AG04449 (cell line): ENCODE results near the gene PLXDC2.

Experiments used
- CTCF ChIA-PET: fragments of 350-600 bp; formaldehyde crosslinking; extraction: SDS; loops from one replicate; lab custom pipeline; 2021; ENCODE audit warnings: antibody characterized with exemption; lab: Yijun Ruan, JAX
- POLR2A ChIA-PET: fragments of 400-600, 350-600 bp; formaldehyde crosslinking; extraction: SDS; loops from one replicate; lab custom pipeline; 2020; ENCODE audit warnings: antibody characterized with exemption, inconsistent platforms; lab: Yijun Ruan, JAX
- DNase-seq: peaks from one replicate; pipeline ENCODE4 v3.0.0-alpha.2; 2010; ENCODE audit warnings: low read depth, low spot score
- H3K4me3 ChIP-seq: 2 replicates; pipeline ENCODE4 v1.5.1; 2011; ENCODE audit warnings: low read depth, mild to moderate bottlenecking, control low read depth, low read length
- TF ChIP-seq, protein P1 (sequence below): IDR thresholded peaks from one replicate; pipeline ENCODE4 v1.5.1; 2011; ENCODE audit warnings: mild to moderate bottlenecking, moderate library complexity, low read length, control low read depth, inconsistent platforms; ENCODE audit not compliant: insufficient read depth; ENCODE audit errors: missing control alignments

The PLXDC2 gene

DNA sequence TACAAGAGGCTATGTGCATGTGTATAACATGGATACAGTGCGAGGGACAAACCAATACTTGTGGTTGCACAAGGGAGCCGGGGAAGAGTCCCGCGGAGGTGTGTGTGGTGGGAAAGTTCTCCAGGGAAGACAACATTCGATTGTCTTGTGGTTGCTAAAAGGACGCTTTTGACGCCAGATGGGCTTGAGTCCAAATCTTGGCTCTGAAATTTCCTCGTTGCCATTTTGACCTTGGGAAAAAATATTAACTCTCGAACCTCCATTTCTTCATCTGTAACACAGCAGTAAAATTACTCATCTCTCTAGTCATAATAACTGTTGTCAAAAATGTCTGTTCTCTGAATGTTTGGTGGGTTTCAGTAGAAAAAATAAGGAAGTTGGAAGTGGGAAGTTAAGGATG is 16.5 kb downstream of the PLXDC2 start:
- TF ChIP-seq, protein P1, sequence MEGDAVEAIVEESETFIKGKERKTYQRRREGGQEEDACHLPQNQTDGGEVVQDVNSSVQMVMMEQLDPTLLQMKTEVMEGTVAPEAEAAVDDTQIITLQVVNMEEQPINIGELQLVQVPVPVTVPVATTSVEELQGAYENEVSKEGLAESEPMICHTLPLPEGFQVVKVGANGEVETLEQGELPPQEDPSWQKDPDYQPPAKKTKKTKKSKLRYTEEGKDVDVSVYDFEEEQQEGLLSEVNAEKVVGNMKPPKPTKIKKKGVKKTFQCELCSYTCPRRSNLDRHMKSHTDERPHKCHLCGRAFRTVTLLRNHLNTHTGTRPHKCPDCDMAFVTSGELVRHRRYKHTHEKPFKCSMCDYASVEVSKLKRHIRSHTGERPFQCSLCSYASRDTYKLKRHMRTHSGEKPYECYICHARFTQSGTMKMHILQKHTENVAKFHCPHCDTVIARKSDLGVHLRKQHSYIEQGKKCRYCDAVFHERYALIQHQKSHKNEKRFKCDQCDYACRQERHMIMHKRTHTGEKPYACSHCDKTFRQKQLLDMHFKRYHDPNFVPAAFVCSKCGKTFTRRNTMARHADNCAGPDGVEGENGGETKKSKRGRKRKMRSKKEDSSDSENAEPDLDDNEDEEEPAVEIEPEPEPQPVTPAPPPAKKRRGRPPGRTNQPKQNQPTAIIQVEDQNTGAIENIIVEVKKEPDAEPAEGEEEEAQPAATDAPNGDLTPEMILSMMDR, result no peak
- no peak for DNase-seq
- H3K4me3 ChIP-seq, result no peak overlapping the region
- ChIA-PET CTCF (no interaction called here), POLR2A (no interaction called here)

- H3K4me3 ChIP-seq, result no peak overlapping the region
- no peak for DNase-seq
- CTCF ChIA-PET, result no interaction called here
- TF ChIP-seq, protein P1, result no peak
- POLR2A ChIA-PET, result no interaction called here
Observed at GRCh38 chr10:19833170-19833824, 17.1 kb downstream of the PLXDC2 start.

- DNase-seq, result no peak
- TF ChIP-seq, protein P1, result no peak
- ChIA-PET CTCF (no interaction called here), POLR2A (no interaction called here)
- H3K4me3 ChIP-seq, result no peak overlapping the region
Observed at GRCh38 chr10:19835952-19836351, 19.7 kb downstream of the PLXDC2 start.

- POLR2A ChIA-PET, result no interaction called here
- no peak overlapping the region for H3K4me3 ChIP-seq
- no peak for DNase-seq
- TF ChIP-seq, protein P1, result no peak
- CTCF ChIA-PET, result no interaction called here
Observed at GRCh38 chr10:19839090-19839489, 22.9 kb downstream of the PLXDC2 start.

- DNase-seq, result no peak
- TF ChIP-seq, protein P1, result no peak
- H3K4me3 ChIP-seq, result no peak overlapping the region
- ChIA-PET POLR2A (no interaction called here), CTCF (no interaction called here)
Observed at GRCh38 chr10:19839552-19839951, 23.3 kb downstream of the PLXDC2 start.

GRCh38 chr10:19840776-19841175 is 24.5 kb downstream of the PLXDC2 start:
- DNase-seq, result no peak
- TF ChIP-seq, protein P1, result no peak
- H3K4me3 ChIP-seq, result no peak overlapping the region
- POLR2A ChIA-PET, result no interaction called here
- CTCF ChIA-PET, result no interaction called here
